GM04504 (cell line): ENCODE data around the gene DIP2B.

Source experiments
- DNase-seq: peaks from one replicate; pipeline ENCODE4 v3.0.0-alpha.2; 2012; ENCODE audit warnings: low read depth

The DIP2B gene

DNA sequence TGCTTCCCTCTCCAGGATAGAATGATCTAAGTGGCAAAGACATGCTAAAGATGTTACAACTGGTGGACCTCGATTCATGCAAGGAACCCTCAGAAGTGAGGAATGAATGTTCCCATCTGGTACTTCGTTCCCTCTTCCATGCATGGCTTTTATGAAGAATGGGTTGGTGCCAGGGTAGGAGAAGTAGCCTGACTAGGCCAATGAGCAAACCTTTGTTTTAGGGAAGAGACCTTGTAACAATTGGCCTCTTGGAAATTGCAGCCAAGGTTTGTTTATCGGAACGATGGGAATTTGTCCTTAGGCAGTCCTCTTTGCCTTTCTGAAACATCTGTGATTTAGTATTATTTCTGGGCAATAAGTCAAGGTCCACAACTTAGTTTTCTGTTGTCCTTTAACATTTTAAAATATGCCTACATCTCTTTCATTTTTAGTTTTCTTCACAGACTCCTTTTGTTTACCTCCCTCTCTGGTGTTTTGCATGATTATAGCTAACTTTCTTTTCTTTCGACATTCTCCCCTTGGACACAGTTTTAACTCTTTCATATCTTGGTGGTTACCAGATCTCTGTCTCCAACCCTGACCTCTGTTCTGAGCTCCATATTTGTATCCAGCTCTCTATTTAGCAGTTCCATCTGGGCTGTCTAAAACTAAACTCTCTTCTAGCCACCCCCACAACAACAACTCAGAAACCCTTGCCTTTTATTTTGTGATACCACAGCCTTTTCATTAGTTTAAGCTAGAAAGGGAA, 70.0 kb downstream of the DIP2B start:
- peak; percentile 81 for DNase-seq

DNA sequence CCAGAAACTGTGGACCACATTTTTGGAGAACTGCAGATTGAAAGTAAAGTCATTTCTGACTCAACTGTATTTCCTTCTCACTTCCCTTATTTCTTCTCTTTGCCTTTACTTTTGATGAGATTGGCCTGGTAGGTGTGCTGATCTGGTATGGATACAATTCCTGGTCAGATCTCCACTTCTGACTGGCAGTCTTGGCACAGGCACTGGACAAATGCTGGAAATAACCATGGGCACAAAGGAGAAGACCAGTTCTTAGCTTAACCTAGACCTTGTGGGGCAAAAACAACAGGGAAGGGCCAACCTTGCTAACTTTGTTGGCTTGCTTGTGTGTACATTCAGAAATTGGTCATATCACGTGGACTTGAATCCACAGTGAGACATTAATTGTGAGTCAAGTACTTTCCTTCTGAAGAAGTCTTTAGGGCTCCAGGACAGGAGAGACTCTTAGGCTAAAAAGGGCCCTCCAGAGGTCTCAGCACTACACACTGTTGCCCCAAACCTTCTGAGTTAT, 75.0 kb downstream of the DIP2B start:
- DNase-seq = no peak

DNA sequence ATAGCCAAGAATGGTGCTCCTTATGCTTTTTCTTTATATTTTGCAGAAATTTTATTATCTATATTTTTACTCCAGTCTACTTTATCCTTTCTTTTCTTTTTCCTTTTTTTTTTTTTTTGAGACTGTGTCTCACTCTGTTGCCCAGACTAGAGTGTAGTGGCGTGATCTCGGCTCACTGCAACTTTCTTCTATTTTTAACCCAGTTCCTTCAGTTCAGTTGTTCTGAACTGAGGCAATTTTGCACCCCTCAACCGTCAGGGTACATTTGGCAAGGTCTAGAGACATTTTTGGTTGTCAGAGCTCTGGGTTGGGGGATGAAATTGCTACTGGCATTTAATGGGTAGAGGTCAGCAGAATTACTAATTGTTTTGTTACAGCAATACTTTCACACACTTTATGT, 75.7 kb downstream of the DIP2B start:
- DNase-seq = no peak

DNA sequence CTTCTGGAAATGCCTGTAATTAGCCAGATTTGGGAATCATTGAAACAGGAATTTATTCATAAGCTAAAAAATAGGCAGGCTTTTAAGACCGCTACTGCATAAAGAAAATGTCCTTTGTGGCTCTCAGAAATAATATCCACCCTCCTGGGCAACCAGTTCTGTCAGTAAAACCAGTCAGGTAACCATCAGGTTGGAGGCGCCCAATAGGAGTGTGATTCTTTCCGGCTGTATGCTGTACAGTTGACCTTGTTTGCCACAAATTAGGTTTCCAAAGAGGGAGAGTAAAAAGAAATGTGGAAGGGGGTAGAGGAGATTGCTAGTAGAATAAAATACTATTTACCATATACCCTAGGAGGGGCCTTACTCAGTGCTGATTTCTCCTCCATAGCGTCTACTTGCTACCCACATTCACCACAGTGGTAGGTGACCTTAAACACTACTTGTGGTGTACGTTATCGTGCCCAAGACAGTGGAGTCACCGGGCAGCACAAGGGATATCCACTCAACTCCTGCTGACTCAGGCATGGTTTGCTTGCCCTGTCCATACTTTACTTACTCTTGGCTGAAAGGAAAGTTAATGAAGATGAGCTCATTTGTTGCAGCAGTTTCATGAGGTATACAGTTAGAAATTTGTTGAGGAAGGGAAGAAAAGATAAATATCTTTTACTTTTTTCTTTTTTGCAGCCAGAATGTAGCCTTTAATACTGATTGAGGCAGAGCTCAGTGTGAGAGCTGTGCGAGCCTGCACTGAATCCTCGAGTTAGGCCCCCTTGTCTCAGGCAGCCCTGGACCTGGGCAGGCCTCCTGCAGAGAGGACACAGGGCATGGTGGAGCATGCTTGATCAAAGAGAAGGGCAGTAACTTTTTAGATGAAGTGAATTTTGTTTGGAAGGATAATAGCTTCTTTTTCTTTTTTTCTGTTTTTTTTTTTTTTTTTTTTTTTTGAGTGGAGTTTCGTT, 76.7 kb downstream of the DIP2B start:
- peak; percentile 46 for DNase-seq

DNA sequence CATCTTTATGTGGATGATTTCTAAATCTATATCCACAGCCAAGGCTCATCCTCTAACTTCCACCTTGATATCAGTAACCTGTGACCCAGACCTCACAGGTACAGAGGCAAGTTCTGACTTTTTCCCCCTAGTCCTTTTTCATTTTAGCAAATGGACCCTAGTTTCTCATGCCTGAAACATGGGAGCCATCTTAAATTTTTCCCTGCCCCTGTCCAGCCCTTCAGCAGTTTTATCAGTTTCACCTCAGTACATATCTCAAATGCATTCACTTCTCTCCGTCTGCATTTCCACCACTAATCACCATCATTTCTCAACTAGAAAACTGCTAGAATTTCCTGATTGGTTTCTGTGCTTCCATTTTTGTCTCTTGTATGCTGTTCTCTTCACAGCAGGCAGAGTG, 79.3 kb downstream of the DIP2B start:
- DNase-seq = no peak

DNA sequence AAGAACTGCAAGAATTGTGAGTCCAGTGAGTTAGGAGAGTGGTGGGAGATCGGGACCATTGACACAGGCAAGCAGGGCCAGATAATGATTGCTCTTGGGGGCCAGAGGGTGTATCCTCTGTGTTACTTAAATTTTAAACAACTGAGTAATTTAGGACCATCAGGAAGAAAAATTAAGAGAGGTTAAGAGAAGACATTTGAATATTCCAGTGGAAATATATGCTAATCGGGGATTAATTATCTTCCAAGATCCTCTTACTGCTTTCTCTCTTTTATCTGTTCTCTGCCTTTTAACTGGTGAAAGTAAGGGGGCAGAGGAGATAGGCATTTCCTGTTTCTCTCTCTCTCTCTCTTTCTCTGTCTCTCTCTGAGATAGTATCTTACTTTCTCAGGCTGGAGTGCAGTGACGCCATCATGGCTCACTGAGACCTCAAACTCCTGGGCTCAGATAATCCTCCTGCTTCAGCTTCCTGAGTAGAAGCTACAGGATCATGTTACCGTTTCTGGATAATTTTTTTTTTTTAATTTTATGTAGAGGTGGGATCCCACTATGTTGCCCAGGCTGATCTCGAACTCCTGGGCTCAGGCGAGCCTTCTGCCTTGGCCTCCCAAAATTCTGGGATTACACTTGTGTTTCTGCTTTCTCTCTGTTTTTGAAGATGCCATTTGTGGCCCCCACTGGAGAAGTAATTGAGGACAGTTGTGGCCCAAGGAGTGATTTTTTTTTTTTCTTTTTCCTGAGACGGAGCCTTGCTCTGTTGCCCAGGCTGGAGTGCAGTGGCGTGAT, 85.1 kb downstream of the DIP2B start:
- peak; percentile 64 for DNase-seq

DNA sequence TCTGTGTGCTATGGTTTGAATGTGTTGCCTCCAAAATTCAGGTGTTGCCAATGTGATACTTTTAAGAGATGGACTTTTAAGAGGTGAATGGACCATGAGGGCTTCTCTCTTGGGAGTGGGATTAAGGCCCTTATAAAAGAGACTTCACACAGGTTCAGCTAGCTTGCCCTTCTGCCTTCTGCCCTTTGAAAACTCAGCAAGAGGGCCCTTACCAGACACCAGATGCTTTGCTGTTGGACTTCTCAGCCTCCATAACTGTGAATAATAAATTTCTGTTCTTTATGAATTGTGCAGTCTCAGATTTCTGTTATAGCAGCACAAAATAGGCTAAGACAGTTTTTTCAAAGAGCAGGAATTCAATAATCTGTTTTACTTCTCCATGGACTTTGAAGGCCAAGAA, 86.1 kb downstream of the DIP2B start:
- no peak for DNase-seq

DNA sequence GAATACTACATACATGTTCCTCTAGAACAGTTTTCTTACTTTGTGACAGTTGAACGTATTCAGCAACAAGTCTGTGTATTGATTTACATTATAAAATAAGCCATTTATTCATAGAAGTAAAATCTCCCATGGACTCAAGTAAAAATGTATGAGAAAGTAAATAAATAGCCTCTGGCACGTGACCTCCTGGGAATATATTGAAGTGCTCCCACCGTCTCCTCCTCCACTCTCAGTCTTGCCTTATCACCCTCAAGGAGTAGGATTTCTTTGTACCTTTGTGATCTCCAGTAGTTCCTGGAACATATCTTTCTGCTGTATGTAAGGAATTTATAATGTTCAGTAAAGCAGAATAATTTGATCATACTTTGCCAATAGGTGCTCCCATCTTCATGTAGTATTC, 90.9 kb downstream of the DIP2B start:
- DNase-seq = no peak

DNA sequence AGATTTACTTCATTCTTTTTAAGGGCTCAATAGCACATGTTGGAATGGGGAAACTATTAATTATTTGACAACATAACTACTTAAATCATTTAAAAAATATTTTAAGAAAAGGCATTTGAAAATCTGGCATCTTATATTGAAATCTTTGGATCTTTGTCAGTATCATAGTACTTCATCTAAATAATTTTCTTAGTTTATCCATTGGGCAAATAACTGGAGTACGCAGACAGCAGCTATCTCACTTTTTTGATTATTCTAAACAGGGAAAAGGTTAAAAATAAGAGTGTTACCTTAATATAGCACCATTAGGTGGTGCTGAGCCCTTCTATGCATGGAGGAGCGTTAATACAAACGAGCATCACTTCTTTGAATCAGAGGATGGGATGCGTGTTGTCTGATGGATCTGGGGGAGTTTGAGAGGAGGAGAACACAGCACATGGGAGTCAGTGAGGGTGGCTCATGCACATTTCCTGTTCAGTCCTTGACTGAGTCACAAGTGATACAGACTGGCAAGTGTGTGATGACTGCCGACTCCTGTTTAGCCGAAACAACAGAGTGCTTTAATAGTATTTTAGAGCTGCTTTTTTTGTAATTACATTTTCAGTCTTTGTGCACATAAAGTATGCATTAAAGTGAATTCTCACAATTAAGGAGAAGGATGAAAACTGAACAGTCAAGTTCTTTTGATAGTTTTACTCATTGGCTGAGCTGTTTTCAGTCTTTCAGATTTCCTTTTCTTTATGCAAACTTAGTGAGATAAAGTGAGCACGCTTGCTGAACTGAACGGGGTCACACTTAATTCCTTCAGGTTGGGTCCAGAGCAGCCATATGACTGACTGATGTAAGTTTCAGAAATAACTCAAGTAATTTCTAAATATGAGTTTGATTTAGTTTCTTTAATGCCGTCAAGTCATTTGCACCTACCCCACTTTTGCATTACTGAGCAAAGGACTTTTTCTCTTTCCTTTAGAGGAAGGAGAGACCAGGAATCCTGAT, 92.7 kb downstream of the DIP2B start:
- DNase-seq = peak; percentile 54

DNA sequence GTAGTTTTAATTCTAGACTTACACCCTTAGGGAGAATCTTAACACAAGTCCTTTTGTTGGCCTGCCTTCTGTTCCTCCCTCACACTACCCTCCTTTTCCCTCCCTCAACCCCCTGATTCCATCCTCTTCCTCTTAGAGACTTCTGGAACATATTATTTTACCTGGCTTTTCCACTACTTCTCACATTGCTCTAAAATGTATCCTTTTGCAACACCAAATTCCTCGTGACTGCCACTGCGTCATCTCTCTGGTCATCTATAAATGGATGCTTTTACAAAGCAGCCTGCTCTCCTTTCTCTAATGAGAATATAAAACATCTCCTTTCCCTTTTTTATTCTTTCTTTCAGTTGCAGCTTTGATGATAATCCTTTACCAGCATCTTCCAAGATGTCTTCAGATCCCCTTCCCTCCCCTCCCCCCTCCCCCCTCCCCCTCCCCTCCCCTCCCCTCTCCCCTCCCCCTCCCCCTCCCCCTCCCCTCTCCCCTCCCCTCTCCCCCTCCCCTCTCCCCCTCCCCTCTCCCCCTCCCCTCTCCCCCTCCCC, 93.6 kb downstream of the DIP2B start:
- no peak for DNase-seq

DNA sequence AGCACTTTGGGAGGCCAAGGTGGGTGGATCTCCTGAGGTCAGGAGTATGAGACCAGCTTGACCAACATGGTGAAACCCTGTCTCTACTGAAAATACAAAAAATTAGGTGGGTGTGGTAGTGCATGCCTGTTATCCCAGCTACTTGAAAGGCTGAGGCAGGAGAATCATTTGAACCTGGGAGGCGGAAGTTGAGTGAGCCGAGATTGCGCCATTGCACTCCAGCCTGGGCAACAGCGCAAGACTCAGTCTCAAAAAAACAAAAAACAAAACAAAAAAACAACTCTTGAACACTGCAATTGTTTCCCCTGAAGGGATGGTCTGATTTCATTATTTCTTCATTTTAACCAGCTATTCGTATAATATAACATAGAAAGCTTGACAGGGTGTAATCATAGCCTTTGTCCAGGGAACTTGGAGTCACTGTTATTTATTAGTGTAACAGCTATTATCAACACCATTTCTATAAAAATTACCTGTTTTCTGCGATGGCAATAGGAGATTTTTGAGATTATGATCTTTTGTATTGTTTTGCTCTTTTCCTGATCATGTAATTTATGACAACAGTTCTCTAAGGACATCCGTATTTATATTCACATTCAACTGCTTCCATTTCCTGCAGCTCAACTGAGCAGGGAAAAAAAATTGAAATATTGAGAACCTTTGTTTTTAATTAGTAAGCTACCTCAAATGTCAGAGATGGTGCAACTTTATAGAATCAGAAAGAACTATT, 94.7 kb downstream of the DIP2B start:
- DNase-seq = no peak

DNA sequence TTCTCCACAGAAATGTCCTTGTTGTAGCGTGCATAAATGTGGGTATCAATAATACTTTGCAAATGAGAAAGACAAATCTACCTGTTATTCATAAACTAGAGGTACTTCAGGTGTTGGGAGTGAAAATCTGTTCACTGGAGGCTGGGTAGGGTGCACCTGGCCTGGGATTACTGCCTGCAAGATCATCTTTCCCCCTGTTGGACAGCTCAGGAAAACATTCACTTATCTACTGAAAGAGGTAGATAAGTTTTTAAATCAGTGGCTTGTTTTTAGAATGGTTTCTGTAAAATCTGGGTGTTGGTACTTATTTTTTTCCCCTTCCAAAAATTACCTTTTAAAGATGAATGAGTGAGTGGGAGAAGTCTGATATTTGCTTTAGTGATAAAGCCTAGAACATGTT, 95.6 kb downstream of the DIP2B start:
- no peak for DNase-seq

DNA sequence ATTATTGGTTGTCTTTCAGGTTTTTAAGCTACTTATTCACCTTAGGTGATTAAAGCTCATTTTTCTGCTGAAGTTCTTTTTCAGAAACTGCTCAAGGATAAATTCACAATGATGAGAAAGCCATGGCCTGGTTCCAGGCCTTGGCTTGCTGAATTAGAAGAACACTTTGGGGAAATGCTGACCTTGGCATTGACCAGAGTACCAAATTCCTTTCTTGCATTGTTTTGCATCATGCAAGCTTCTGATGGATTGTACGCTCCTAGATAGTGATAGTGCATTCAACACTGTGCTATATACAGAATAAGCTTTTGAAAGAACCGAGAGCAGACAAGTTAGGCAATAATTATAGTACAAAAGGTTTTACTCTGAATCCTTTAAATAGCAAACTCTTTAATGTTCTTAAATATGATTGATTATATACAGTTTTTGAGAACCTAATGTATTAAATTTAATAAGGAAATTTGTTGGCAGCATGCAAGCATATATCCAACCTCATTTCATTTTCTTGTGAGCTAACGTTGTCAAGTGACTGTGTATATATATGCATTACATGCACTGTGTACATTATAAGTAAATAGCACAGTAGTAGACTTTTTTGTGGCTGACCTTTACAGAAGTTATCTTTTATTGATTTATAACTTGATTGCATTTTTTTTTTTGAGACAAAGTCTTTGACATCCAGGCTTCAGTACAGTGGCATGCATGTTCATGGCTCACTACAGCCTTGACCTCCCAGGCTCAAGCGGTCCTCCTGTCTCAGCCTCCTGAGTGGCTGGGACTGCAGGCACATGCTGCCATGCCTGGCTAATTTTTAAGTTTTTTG, 99.2 kb downstream of the DIP2B start:
- DNase-seq = peak; percentile 29

DNA sequence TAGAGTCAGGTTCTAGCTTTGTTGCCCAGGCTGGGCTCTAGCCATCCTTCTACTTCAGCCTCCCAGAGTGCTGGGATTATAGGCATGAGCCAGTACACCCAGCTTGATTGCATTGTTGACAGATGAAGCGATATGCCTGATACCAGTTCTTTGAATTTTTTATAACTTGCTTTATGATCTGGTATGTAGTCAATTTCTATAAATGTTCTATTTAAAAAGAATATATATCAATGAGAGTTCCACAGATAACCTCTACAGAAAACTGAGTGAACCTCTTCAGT, 99.8 kb downstream of the DIP2B start:
- no peak for DNase-seq

DNA sequence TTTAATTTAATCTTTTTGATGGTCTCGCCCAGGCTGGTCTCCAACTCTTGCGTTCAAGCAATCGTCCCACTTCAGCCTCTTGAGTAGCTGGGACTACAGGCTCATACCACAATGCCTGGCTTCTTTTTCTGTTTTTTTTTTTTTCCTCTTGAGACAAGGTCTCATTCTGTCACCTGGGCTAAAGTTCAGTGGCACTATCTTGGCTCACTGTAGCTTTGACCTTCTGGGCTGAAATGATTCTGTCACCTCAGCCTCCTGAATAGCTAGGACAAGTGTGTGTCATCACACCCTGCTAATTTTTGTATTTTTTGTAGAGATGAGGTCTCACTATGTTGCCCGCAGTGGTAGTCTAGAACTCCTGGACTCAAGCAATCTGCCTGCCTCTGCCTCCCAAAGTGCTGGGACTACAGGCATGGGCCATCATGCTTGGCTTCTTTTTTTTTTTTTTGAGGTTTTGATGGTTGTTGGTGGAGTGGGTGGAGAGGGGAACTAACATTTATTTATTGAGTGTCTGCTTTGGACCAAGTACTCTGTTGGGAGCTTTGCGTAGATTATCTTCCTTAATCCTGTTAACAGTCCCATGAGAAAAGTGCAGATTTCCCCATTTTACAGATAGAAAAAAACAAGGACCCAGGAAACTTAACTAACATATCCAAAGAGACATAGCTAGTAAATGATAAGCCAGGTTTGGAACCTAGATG, 102.0 kb downstream of the DIP2B start:
- no peak for DNase-seq

DNA sequence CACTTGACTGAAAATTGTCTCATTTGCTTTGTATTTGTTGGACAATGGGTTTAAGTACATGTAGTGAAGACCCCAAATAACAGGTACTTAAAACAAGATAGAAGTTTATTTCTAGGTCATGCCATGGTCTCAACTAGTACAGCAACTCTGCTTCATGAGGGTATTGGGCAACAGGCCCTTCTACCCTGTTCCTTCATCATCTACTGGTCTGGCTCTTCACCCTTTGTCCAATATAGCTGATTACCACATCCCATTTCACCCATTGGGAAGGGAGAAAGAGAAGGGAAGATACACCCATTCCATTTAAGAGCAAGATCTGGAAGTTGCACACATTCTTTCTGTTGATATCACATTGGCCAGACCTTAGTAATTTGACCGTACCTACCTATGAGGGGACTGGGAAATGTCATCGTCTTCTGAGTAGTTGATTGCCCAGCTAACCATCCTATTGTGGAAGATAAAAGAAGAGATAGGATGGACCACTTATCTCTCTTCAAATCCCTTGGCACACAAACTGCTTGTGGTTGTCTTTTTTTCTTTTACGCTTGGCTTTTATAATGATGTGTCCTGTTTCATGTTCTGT, 104.6 kb downstream of the DIP2B start:
- DNase-seq = no peak

DNA sequence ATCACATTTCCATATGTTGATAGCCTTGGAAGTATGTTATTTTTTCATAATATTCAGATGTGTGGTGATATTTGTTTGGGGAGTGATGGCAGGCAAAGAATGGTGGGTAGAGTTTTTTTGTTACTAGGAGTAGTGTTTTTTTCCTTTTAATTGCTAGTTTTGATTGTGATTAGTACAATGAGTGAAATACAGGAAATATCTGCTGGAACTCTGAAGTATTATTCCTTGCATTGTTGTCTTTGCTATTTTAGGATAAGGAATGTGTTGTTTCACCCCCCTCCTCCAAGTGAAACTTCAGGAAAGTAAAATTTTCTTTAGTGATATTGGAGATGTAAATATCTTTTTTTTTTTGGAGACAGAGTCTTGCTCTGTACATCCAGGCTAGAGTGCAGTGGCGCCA, 105.4 kb downstream of the DIP2B start:
- no peak for DNase-seq

DNA sequence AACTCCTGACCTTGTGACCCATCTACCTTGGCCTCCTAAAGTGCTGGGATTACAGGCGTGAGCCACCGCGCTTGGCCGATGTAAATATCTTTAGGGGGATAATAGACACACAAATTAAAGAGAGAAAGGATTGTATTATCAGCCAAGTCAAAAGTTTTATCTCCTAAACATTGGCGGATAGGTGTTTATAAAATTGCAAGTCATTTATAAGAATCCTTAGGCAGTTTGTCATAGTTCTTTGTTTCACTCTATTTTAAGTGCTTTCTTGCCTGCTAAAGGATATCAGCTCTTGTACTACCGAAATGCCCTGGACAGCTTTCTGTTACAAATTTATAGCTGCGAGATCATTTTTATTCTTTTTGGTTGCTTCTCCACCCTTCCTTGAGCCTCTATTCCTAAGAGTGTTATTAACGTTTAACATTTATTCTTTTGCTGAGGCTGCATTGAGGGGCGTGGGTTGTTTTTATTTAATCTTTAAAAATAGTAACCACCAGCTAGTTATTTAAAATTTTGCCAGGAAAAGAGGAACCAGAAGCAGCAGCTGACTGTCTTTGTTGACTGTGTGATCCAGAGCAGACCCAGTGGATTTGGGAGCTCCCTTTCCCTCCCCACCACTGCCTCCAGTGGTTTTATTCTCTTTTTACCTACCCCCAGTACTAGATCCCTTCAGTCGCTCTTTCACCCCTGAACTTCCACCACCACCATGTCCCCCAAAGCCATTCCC, 106.4 kb downstream of the DIP2B start:
- DNase-seq = no peak
